DOHH2 (cell line): ENCODE results near the gene SLC30A10.
"Not testable (repeated sequence)": the region's sequence is repeated elsewhere in the genome, so short reads cannot be mapped to it uniquely, and the experiment has no call there.

Experiments used
- H3F3A ChIP-seq: fragments of 200-600 bp; sonication (generic), shearing (Covaris generic); 2 replicates; pipeline ENCODE4 v1.6.0; 2016; ENCODE audit warnings: antibody characterized with exemption, mild to moderate bottlenecking; ENCODE audit not compliant: control insufficient read depth, insufficient read depth
- H3K27ac ChIP-seq: fragments of 200-600 bp; sonication (generic); 2 replicates; pipeline ENCODE4 v1.5.1; 2014; ENCODE audit warnings: low read depth, mild to moderate bottlenecking, low read length, moderate library complexity
- H3K27me3 ChIP-seq: fragments of 200-600 bp; sonication (generic); 2 replicates; pipeline ENCODE4 v1.6.1; 2014; ENCODE audit warnings: mild to moderate bottlenecking, low read length, mixed read lengths; ENCODE audit not compliant: control insufficient read depth
- H3K36me3 ChIP-seq: fragments of 200-600 bp; sonication (generic); 2 replicates; pipeline ENCODE4 v1.6.1; 2014; ENCODE audit warnings: mild to moderate bottlenecking, low read length, moderate library complexity, mixed read lengths; ENCODE audit not compliant: control insufficient read depth
- H3K4me1 ChIP-seq: fragments of 200-600 bp; sonication (generic); 2 replicates; pipeline ENCODE4 v1.6.1; 2014; ENCODE audit warnings: mild to moderate bottlenecking, low read length, mixed read lengths; ENCODE audit not compliant: control insufficient read depth
- H3K4me2 ChIP-seq: fragments of 200-600 bp; sonication (generic); 2 replicates; pipeline ENCODE4 v1.6.0; 2014; ENCODE audit warnings: mild to moderate bottlenecking, low read length, moderate library complexity
- H3K4me3 ChIP-seq: fragments of 200-600 bp; sonication (generic); 2 replicates; pipeline ENCODE4 v1.5.1; 2014; ENCODE audit warnings: mild to moderate bottlenecking, low read length, mixed read lengths
- H3K79me2 ChIP-seq: fragments of 200-600 bp; sonication (generic); 2 replicates; pipeline ENCODE4 v1.6.1; 2014; ENCODE audit warnings: mild to moderate bottlenecking, low read length, mixed read lengths; ENCODE audit not compliant: control insufficient read depth
- H3K9me2 ChIP-seq: fragments of 200-600 bp; sonication (generic); replicated peaks from 2 replicates; pipeline ENCODE4 v1.6.1; 2014; ENCODE audit warnings: mild to moderate bottlenecking, low read length, mixed read lengths; ENCODE audit not compliant: control insufficient read depth
- H3K9me3 ChIP-seq: fragments of 200-600 bp; sonication (generic); 2 replicates; pipeline ENCODE4 v1.6.1; 2014; ENCODE audit warnings: antibody characterized with exemption, low read length, mixed read lengths; ENCODE audit not compliant: control insufficient read depth, insufficient read depth
- H4K20me1 ChIP-seq: fragments of 200-600 bp; sonication (generic); 2 replicates; pipeline ENCODE4 v1.6.0; 2014; ENCODE audit warnings: low read depth, mild to moderate bottlenecking, antibody characterized with exemption, low read length, moderate library complexity; ENCODE audit not compliant: control insufficient read depth, insufficient read depth
- EZH2phosphoT487 ChIP-seq: fragments of 200-600 bp; sonication (generic); IDR thresholded peaks from 2 replicates; pipeline ENCODE4 v1.6.1; 2017; ENCODE audit warnings: borderline replicate concordance, mild to moderate bottlenecking, antibody characterized with exemption, low read length, moderate library complexity, mixed read lengths
- TF ChIP-seq, protein P1 (sequence below): fragments of 200-600 bp; sonication (generic); IDR thresholded peaks from one replicate; pipeline ENCODE4 v1.5.1; 2014; ENCODE audit warnings: antibody characterized with exemption, mild to moderate bottlenecking, low read depth, low read length; ENCODE audit not compliant: poor library complexity, severe bottlenecking

The SLC30A10 gene

DNA sequence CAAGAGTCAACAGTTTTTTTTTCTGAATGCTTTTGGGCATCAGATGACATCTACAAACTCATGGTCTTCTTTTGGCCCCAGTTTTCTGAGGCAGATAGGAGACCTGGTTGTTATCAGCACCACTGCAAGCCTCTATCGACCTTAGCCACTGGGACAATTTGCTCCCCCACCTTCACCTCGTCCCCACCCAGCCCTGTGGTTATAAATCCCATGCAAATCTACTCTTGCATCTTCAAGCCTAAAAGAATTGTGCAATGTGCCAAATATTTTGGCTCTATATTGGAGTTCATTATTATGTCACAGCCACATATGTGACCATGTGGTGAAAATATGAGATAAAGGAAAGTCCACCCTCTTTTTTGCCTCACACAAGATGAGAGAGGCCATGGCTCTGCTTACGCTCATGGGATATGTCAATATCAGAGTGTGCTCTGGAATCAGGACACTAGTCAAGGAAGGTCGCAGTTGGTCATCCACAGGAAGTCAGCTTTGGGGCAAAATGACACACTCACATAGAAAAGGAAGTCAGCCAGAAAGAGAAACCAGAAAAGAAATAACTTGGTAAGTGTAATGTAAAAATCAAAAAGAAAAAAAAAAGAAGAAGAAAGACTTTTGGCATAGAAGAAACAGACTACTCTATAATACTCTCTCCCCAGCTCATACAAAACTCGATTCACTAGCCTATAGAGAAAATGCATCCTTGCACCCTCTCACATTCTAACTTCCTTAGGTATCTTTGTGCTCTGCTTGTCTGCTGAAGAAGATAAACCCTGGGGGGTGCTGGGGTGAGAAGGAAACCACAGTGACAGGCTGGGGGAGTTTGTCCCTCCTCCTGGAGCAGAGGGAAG, 21.2 kb downstream of the SLC30A10 start:
- no peaks in the 10 kb centered on the region for H3F3A ChIP-seq
- no peaks in the 10 kb centered on the region for H4K20me1 ChIP-seq
- H3K27me3 ChIP-seq = no peaks in the 10 kb centered on the region
- no peak for TF ChIP-seq EZH2phosphoT487
- TF ChIP-seq, protein P1, sequence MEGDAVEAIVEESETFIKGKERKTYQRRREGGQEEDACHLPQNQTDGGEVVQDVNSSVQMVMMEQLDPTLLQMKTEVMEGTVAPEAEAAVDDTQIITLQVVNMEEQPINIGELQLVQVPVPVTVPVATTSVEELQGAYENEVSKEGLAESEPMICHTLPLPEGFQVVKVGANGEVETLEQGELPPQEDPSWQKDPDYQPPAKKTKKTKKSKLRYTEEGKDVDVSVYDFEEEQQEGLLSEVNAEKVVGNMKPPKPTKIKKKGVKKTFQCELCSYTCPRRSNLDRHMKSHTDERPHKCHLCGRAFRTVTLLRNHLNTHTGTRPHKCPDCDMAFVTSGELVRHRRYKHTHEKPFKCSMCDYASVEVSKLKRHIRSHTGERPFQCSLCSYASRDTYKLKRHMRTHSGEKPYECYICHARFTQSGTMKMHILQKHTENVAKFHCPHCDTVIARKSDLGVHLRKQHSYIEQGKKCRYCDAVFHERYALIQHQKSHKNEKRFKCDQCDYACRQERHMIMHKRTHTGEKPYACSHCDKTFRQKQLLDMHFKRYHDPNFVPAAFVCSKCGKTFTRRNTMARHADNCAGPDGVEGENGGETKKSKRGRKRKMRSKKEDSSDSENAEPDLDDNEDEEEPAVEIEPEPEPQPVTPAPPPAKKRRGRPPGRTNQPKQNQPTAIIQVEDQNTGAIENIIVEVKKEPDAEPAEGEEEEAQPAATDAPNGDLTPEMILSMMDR = no peak
- H3K4me2 ChIP-seq = no peak overlapping the region
- H3K4me3 ChIP-seq = no peak overlapping the region
- H3K9me2 ChIP-seq = no peaks in the 10 kb centered on the region
- H3K4me1 ChIP-seq = no peaks in the 10 kb centered on the region
- no peaks in the 10 kb centered on the region for H3K36me3 ChIP-seq
- no peak overlapping the region for H3K27ac ChIP-seq
- H3K79me2 ChIP-seq = no peaks in the 10 kb centered on the region
- no peaks in the 10 kb centered on the region for H3K9me3 ChIP-seq

DNA sequence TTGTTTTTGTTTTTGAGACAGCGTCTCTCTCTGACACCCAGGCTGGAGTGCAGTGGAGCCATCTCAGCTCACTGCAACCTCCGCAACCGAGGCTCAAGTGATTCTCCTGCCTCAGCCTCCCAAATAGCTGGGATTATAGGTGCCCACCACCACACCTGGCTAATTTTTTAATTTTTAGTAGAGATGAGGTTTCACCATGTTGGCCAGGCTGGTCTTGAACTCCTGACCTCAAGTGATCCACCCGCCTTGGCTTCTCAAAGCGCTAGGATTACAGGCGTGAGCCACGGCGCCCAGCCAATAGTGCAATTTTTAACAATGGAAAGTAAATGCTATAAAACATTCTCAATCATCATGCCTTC, 21.8 kb downstream of the SLC30A10 start:
- not testable (repeated sequence) for H3F3A ChIP-seq, H3K27me3 ChIP-seq, H3K9me2 ChIP-seq, H3K4me1 ChIP-seq, H3K4me3 ChIP-seq, H3K27ac ChIP-seq, H3K36me3 ChIP-seq, H4K20me1 ChIP-seq, H3K79me2 ChIP-seq, H3K9me3 ChIP-seq, H3K4me2 ChIP-seq

DNA sequence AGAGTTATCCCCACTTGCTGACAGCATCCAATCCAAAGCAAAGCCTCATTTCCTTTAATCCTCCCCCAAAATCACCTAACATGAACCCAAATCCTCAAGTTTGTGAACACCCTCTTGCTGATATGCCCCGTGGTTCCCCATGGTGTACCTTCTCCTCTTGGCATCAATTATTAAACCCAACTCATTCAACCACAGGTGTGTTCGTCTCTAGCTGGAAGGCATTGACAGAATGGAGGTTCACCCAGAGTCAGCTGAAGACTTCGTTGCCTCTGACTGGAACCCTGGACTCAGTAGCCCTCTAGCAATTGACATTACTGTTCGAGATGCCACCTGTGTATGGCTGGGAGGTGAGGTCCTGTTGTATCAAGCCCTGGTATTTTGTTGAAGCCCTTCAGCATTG, 22.8 kb downstream of the SLC30A10 start:
- no peaks in the 10 kb centered on the region for H3K9me2 ChIP-seq
- TF ChIP-seq EZH2phosphoT487 = no peak
- TF ChIP-seq, protein P1 = no peak
- H3K4me3 ChIP-seq = no peak overlapping the region
- no peaks in the 10 kb centered on the region for H3K4me1 ChIP-seq
- no peaks in the 10 kb centered on the region for H3K36me3 ChIP-seq
- H3F3A ChIP-seq = no peaks in the 10 kb centered on the region
- no peak overlapping the region for H3K27ac ChIP-seq
- H3K27me3 ChIP-seq = no peaks in the 10 kb centered on the region
- no peaks in the 10 kb centered on the region for H3K9me3 ChIP-seq
- H3K79me2 ChIP-seq = no peaks in the 10 kb centered on the region
- H3K4me2 ChIP-seq = no peak overlapping the region
- no peaks in the 10 kb centered on the region for H4K20me1 ChIP-seq

- Histone ChIP-seq H4K20me1 (no peaks in the 10 kb centered on the region), H3K4me1 (no peaks in the 10 kb centered on the region), H3K4me2 (no peak overlapping the region), H3K9me3 (no peaks in the 10 kb centered on the region), H3K79me2 (no peaks in the 10 kb centered on the region), H3K4me3 (no peak overlapping the region), H3K9me2 (no peaks in the 10 kb centered on the region), H3K27ac (no peak overlapping the region), H3F3A (no peaks in the 10 kb centered on the region), H3K27me3 (no peaks in the 10 kb centered on the region), H3K36me3 (no peaks in the 10 kb centered on the region)
- TF ChIP-seq, protein P1 = no peak
- TF ChIP-seq EZH2phosphoT487 = no peak
Observed at GRCh38 chr1:219904934-219905333, 23.4 kb downstream of the SLC30A10 start.
